Renal pelvis (tissue), 12 donors: ENCODE data around the gene CLEC4E. TPM values are rescaled to one million over a fixed set of nuclear protein-coding genes. Genes with fewer than 3 reads are reported as not detected.
A peak's percentile ranks its signal among the peaks of the same experiment; 100 is the strongest.
"Not testable (repeated sequence)": the region's sequence is repeated elsewhere in the genome, so short reads cannot be mapped to it uniquely, and the experiment has no call there.

Experiments
- DNase-seq: peaks from one replicate; pipeline ENCODE4 v3.0.0-alpha.2; 2013
- long read RNA-seq, 16 experiments: transcript quantifications; one replicate each; lab custom pipeline, GENCODE V29; 2026
- polyA plus RNA-seq, 3 donors: library from polyadenylated mRNA; unstranded; fragments of 120-200 nt; gene quantifications; one replicate each; pipeline ENCODE4 v1.2.1, GENCODE V29; 2013; ENCODE audit not compliant: insufficient read length in 3 of 3

CLEC4E gene, protein sequence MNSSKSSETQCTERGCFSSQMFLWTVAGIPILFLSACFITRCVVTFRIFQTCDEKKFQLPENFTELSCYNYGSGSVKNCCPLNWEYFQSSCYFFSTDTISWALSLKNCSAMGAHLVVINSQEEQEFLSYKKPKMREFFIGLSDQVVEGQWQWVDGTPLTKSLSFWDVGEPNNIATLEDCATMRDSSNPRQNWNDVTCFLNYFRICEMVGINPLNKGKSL
- 1 to 10 TPM; 1.1 to 2.1 (median 2.0) TPM for polyA plus RNA-seq
- long read RNA-seq, donor 1, result 0 reads
- long read RNA-seq, donor 2, result 0 reads
- long read RNA-seq, donor 3, result 0 reads
- long read RNA-seq, donor 4, partial matches to known transcripts, result 0 of 2 reads
- long read RNA-seq, donor 4, other reads (novel, unspliced or antisense), result 0 of 2 reads
- long read RNA-seq, donor 5, partial matches to known transcripts, result 0 of 2 reads
- long read RNA-seq, donor 5, other reads (novel, unspliced or antisense), result 0 of 2 reads
- long read RNA-seq, donor 6, result 0 reads
- long read RNA-seq, donor 7, result 0 reads
- long read RNA-seq, donor 8, result 0 reads
- long read RNA-seq, donor 9, result 0 reads
- long read RNA-seq, donor 10, result 0 reads
- long read RNA-seq, donor 11, result 0 reads
- long read RNA-seq, donor 12, result 0 reads
- long read RNA-seq, donor 13, result 0 reads
- long read RNA-seq, donor 14, result 0 reads
- long read RNA-seq, donor 15, result 0 reads
- long read RNA-seq, donor 16, result 0 reads

DNA sequence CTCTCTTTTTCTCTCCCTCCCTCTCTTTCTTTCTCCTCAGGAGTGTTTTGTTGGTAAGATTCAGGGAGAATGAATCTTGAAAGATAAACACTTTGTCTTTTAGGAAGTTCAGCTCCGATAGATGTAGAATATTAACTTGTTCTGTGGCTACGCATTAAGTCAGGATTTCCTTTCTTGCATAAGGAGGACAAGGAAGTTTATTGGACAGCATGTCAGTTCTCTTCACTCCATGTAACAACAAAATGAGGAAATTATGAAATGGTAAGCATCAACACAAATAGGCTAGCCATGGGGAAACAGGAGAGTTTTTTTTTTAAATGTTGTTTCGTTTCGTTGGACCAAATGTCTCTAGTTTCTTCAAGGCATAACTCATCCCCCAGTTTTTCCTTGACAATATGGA is at the start of gene CLEC4E:
TSS of gene CLEC4E (minus strand) at position 75 of the 400 bp plus-strand sequence. CDS start 108 bp downstream, outside the sequence.
- DNase-seq, result not testable (repeated sequence)

DNA sequence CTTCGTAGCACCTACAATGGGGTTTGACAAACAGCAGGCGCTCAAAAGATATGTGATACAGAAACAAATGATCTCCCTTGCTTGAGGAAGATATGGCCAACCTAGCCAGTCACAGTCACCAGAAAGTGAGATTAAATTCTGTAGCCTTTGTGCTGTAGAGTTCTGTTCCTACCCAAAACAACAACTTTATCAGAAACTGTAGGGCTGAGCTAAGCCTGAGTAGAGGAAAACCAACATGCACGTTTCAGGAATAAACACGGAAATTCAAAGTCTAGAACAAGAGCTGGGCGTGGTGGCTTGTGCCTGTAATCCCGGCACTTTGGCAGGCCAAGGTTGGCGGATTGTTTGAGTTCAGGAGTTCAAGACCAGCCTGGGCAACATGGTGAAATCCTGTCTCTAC is 49.0 kb upstream of the CLEC4E start:
- DNase-seq, result no peak

- DNase-seq, result not testable (repeated sequence)
Observed at GRCh38 chr12:8584478-8584877, 43.8 kb upstream of the CLEC4E start.

GRCh38 chr12:8584004-8584403 is 43.3 kb upstream of the CLEC4E start:
- peak; percentile 19 for DNase-seq

DNA sequence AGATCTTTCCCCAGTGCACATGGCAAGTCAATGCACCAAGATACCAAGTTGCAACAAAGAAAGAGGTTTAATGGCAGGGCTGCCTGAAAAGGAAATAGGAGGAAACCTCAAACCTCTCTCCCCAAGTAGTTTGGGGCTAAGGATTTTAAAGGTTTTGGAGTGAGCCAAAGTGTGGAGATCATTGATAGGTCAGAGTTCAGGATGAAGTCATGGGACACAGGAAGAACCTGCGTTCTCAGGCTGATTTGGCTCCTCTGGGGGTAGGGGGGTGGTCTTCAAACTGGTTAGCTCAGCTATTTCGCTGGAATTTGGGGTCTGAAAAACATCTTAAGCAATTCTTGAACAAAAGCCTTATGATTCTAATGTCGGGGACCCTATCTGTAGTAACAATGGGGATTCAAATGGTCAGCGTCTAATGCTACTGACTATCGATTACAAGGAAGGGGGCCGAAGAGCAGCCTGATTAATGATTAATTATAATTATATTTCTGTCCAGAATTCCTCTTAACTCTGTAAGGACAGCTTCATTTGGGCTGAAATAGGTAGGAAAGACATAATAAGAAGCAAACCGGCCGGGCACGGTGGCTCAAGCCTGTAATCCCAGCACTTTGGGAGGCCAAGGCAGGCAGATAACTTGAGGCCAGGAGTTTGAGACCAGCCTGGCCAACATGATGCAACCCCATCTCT is 40.5 kb upstream of the CLEC4E start:
- DNase-seq, result no peak

DNA sequence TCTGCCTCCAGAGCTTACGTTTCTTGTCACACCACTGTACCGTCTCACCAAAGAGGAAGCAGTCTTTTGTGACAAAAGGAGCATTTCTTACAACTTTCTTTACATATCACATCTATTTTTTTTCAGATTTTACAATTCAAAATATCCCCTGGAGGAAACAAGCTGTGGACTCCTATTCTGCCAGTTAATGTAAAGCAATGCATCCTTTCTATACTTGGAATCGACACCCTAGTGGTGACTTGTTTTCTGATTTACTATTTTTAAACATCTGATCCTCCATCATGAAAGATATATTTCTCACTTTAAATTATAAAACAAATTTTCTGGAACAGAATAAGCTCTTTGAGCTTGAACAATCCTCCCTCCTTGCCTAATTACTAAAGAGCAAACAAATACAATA is 37.2 kb upstream of the CLEC4E start:
- DNase-seq, result no peak

- no peak for DNase-seq
Observed at GRCh38 chr12:8572507-8572906, 31.8 kb upstream of the CLEC4E start.

DNA sequence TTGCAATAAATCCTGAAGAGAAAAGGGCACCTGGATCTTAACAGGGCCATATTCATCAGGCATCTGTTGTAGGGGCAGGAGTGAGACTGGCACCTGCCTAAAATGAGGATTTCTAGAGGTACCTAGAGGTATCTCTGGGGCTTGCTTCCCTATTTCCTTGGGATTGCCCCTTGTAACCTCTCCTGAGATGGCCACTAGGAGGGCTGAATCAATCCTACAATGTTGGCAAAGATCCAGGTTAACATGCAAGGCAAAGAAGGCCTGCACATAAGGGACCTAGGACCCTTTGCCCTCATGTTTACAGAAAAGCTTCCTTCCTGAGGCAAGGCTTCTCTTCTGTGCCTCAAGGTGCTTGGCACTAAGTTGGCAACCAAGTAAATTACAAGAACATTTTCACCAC is 25.8 kb upstream of the CLEC4E start:
- no peak for DNase-seq

DNA sequence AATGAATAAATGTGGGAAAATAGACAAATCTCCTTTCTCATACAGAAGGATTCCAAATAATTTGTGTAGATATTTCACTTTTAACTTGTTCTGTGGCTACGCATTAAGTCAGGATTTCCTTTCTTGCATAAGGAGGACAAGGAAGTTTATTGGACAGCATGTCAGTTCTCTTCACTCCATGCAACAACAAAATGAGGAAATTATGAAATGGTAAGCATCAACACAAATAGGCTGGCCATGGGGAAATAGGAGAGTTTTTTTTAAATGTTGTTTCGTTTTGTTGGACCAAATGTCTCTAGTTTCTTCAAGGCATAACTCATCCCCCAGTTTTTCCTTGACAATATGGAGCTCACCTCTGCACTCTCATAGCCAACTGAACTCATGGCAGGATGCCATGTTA is 25.3 kb upstream of the CLEC4E start:
- not testable (repeated sequence) for DNase-seq

DNA sequence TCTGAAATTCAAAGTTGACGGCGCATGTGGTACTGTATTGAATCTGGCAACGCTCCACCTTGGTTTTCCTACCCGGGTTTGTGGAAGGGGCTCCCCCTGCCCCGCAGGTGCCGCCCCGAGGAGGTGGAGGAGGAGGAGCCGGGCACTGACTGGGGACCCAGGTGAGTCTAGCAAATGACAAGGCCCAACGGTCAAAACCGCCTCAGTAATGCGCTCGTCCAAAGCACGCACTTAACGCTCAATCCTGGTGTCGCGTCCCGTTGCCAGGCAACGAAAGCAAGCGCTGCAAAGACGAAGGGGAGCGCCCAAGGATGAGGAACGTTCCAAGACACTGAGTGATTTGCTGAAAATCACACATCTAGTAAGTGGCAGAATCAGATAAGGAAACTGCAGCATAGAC is 24.0 kb upstream of the CLEC4E start:
- no peak for DNase-seq

- DNase-seq, result no peak
Observed at GRCh38 chr12:8563356-8563755, 22.7 kb upstream of the CLEC4E start.

- no peak for DNase-seq
Observed at GRCh38 chr12:8562310-8562709, 21.6 kb upstream of the CLEC4E start.

DNA sequence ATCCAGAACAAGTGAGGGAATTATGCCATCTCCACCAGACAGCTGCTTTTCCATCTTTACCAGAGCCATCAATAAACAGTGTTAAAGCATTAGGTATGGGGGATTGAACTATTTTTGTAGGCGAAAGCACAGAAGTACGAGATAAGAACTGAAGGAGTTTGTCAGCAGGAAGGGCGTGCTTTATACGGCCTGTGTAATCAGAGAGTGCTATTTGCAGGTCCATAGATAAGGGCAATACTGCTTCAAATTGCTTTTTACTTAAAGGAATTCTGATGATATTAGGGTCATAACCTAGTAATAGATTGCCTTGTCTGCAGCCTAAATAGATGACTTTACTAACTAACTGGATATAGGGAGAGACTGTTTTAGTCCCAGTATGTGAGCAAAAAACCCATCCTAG is 20.3 kb upstream of the CLEC4E start:
- DNase-seq, result no peak

DNA sequence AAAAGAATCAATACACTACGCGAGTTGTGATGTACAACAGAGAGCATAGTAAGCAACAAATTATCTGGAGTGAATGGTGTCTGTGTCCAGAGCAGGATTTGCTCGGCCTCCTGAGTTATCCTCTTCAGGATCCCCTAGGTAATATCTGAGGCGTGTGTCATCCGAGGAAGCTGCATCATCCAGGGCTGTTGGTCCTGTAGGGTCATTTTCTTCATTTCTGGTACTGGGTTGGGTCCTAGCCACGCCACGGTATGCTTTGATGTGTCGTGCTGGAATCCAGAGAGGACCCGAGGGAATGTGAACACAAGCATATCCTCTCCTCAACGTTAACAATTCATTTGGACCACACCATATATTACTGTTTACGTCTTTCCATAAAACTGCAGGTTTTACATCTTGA is 19.0 kb upstream of the CLEC4E start:
- no peak for DNase-seq

GRCh38 chr12:8556531-8557097 is 15.9 kb upstream of the CLEC4E start:
- no peak for DNase-seq

DNA sequence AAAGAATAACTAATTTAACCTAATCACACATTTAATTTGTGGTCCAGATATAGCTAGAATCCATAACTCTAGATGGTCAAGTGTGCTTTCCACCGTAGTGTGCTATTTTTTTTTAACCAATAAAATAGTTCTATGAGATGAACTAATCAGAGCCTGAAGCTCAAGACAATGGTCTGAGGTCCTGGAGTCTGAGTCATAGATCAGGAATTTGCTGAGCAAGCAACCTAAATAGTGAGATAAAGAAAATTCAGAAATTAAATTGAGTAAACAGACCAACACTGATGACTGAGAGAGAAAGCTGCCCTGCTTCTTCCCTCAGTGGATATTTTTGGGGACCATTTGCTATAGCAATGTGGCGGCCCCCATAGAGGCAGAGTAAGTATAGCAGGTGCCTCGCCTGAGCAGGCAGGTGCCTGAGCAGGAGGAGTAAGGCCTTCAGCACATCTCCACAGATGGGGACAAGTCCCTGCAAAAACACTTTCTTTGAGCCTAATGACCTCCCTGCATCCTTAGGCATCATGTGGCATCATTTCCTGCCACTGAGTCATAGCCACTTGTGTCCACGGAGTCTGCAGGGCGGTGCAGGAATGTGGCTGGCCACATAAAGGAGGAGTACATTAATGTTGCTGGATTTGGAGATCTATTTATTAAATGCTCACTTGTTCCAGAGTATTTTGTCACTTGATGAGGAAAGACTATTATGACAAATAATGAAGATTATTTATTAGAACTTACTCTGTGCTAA is 13.9 kb upstream of the CLEC4E start:
- DNase-seq, result no peak

- no peak for DNase-seq
Observed at GRCh38 chr12:8553088-8553627, 12.5 kb upstream of the CLEC4E start.

DNA sequence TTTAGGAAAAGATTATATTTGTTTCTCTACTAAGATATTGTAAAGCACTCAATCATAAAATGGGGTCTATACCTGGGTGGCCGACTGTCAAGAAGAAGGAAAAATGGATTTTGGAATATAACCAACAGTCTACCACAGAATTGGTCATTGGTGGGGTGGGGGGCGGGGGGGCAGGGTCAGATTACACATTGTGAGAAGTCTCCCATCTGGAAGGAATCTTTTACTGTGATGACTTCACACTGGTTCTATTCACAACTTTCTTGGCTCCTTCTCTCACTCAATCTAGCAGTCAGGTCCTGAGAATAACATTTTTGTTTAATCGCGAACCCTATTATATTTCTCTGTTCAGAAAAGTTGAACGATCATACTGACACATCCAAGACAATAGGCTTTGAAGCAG is 8.7 kb upstream of the CLEC4E start:
- DNase-seq, result no peak

DNA sequence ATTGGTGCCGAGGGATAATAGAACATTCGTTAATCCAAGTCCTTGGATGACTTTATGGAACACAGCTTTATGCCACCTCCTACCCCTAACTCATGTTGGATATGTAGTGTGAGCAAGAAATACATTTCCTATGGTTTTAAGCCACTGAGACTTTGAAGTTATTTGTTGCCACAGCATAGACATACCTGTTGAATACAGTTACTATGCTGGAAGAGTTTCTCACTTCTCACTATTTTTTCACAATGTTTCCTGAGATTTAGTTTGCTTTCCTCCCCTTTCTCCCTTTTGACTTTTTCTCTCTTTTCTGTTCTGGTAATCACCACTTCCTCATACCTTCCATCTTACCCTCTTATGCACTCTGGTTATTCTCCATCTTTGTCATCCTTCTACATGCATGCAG is 7.5 kb upstream of the CLEC4E start:
- DNase-seq, result no peak

- no peak for DNase-seq
Observed at GRCh38 chr12:8547645-8548044, 6.9 kb upstream of the CLEC4E start.

DNA sequence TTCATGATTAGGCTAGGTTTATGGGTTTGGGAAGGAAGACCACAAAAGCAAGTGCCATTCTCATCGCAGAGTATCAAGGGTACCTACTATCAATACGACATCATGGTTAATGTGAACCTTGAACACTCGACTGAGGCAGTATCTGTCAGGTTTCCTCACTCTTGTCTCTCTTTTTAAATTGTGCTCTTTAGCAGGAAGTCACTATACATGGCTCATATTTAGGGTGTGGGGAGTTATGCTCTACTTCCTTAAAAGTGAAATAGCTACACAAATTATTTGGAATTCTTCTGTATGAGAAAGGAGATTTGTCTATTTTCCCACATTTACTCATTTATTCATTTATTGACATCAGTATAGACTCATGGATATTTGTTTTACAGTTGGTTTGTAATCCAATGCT is 5.9 kb upstream of the CLEC4E start:
- DNase-seq, result no peak
